IPS-18c (cell line): ENCODE measurements around the gene CHRNA5.

Experiments used
- H3K4me3 ChIP-seq: 2 replicates; pipeline ENCODE4 v1.7.0; 2013; ENCODE audit warnings: low read depth, mild to moderate bottlenecking, low read length, moderate library complexity; ENCODE audit not compliant: insufficient read depth
- H3K9me3 ChIP-seq: one replicate; pipeline ENCODE4 v1.6.1; 2013; ENCODE audit warnings: mild to moderate bottlenecking, low read length, moderate library complexity; ENCODE audit not compliant: control insufficient read depth, insufficient read depth

The CHRNA5 gene

GRCh38 chr15:78614021-78614420 is 48.7 kb downstream of the CHRNA5 start:
- no peak overlapping the region for H3K4me3 ChIP-seq
- peaks cover 2% of the 10 kb centered on the region for H3K9me3 ChIP-seq

- Histone ChIP-seq H3K4me3 (no peak overlapping the region), H3K9me3 (no peaks in the 10 kb centered on the region)
These were observed 49.9 kb downstream of the CHRNA5 start for GRCh38 chr15:78615151-78615589.

GRCh38 chr15:78616506-78616905 is 51.2 kb downstream of the CHRNA5 start:
- no peaks in the 10 kb centered on the region for H3K9me3 ChIP-seq
- H3K4me3 ChIP-seq, result no peak overlapping the region

GRCh38 chr15:78617076-78617475 is 51.8 kb downstream of the CHRNA5 start:
- Histone ChIP-seq H3K9me3 (no peaks in the 10 kb centered on the region), H3K4me3 (no peak overlapping the region)

- no peaks in the 10 kb centered on the region for H3K9me3 ChIP-seq
- H3K4me3 ChIP-seq, result no peak overlapping the region
These were observed 52.2 kb downstream of the CHRNA5 start for GRCh38 chr15:78617516-78617915.

- Histone ChIP-seq H3K9me3 (no peaks in the 10 kb centered on the region), H3K4me3 (no peak overlapping the region)
These were observed 52.7 kb downstream of the CHRNA5 start for GRCh38 chr15:78618064-78618463.

- H3K9me3 ChIP-seq, result no peaks in the 10 kb centered on the region
- no peak overlapping the region for H3K4me3 ChIP-seq
These were observed 53.2 kb downstream of the CHRNA5 start for GRCh38 chr15:78618490-78618934.

GRCh38 chr15:78619022-78619950 is 54.0 kb downstream of the CHRNA5 start:
- Histone ChIP-seq H3K4me3 (peak overlapping the region; percentile 72), H3K9me3 (no peaks in the 10 kb centered on the region)

GRCh38 chr15:78620021-78620526 is 54.8 kb downstream of the CHRNA5 start:
- Histone ChIP-seq H3K9me3 (no peaks in the 10 kb centered on the region), H3K4me3 (peak overlapping the region; percentile 72)

GRCh38 chr15:78620527-78621421 is 55.5 kb downstream of the CHRNA5 start, which contains the start of gene CHRNA3:
CHRNA3 (minus strand) TSS chr15:78620996; CDS start chr15:78620794, 202 bp downstream.
- H3K4me3 ChIP-seq, result peak within 1 kb of the TSS; percentile 72
- no peaks in the 10 kb centered on the region for H3K9me3 ChIP-seq

- H3K9me3 ChIP-seq, result no peaks in the 10 kb centered on the region
- no peak overlapping the region for H3K4me3 ChIP-seq
These were observed 56.6 kb downstream of the CHRNA5 start for GRCh38 chr15:78621810-78622402.

- Histone ChIP-seq H3K4me3 (no peak overlapping the region), H3K9me3 (no peaks in the 10 kb centered on the region)
These were observed 58.6 kb downstream of the CHRNA5 start for GRCh38 chr15:78623786-78624497.

- H3K4me3 ChIP-seq, result no peak overlapping the region
- no peaks in the 10 kb centered on the region for H3K9me3 ChIP-seq
These were observed 59.6 kb downstream of the CHRNA5 start for GRCh38 chr15:78624651-78625590.

- Histone ChIP-seq H3K4me3 (no peak overlapping the region), H3K9me3 (no peaks in the 10 kb centered on the region)
These were observed 60.4 kb downstream of the CHRNA5 start for GRCh38 chr15:78625606-78626280.

- H3K9me3 ChIP-seq, result no peaks in the 10 kb centered on the region
- no peak overlapping the region for H3K4me3 ChIP-seq
These were observed 61.2 kb downstream of the CHRNA5 start for GRCh38 chr15:78626381-78626995.
